ENCODE measurements around the gene CFAP61.

DNA sequence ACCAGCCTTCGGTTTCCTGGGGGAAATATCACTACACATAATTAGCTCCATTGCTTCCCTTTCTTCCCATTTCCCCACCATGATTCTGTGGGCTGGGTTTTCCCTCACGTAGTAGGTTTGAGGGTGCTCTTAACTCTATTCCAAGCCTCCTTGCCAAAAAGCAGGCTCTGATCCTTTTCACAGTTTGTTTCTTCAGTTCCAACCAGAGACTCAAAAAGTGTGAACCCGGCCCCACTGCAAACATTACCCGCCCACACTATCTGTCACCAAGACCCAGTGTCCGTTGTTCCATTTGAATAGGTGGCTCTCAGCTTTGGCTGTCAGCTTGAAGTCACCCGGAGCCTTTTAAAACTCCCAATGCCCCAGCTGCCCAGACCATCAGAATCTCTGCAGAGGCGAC, 47.0 kb upstream of the CFAP61 start:
- TF ChIP-seq, protein P1, sequence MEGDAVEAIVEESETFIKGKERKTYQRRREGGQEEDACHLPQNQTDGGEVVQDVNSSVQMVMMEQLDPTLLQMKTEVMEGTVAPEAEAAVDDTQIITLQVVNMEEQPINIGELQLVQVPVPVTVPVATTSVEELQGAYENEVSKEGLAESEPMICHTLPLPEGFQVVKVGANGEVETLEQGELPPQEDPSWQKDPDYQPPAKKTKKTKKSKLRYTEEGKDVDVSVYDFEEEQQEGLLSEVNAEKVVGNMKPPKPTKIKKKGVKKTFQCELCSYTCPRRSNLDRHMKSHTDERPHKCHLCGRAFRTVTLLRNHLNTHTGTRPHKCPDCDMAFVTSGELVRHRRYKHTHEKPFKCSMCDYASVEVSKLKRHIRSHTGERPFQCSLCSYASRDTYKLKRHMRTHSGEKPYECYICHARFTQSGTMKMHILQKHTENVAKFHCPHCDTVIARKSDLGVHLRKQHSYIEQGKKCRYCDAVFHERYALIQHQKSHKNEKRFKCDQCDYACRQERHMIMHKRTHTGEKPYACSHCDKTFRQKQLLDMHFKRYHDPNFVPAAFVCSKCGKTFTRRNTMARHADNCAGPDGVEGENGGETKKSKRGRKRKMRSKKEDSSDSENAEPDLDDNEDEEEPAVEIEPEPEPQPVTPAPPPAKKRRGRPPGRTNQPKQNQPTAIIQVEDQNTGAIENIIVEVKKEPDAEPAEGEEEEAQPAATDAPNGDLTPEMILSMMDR (IDR thresholded peaks at IDR 0.05), result no peak
- no peak for TF ChIP-seq POLR2AphosphoS5 (IDR thresholded peaks at IDR 0.05)

Measured in breast epithelium (tissue), 3 donors.